GM12864 (cell line): ENCODE measurements around the gene PTGIS.

ENCODE experiments used
- DNase-seq: peaks from one replicate; pipeline ENCODE4 v3.0.0-alpha.2; 2011; ENCODE audit warnings: low read depth
- H3K4me3 ChIP-seq: 2 replicates; pipeline ENCODE4 v1.5.1; 2011; ENCODE audit warnings: mild to moderate bottlenecking, low read depth, low read length, control low read depth
- CTCF ChIP-seq: IDR thresholded peaks from 2 replicates; pipeline ENCODE4 v1.5.1; 2011; ENCODE audit warnings: low read depth, mild to moderate bottlenecking, moderate library complexity, low read length, control low read depth, inconsistent platforms; ENCODE audit errors: missing control alignments

PTGIS gene

GRCh38 chr20:49456646-49457045, 111.3 kb downstream of the PTGIS start:
- H3K4me3 ChIP-seq = no peak overlapping the region
- no peak for DNase-seq
- no peak for TF ChIP-seq CTCF

- TF ChIP-seq CTCF = no peak
- DNase-seq = no peak
- no peak overlapping the region for H3K4me3 ChIP-seq
Measured at GRCh38 chr20:49455691-49456090, 112.2 kb downstream of the PTGIS start.
